Endometrial microvascular endothelial cells (primary cell): Measurements from ENCODE around the gene TTC9. TPM values are rescaled to one million over a fixed set of nuclear protein-coding genes. Genes with fewer than 3 reads are reported as not detected.

ENCODE experiments used
- in situ Hi-C: cut with HindIII; loops from 2 replicates; pipeline ENCODE4 v1.10.0; 2017; ENCODE audit warnings: low sequenced_read_pairs, low pct_unique_long_range_greater_than_20kb; ENCODE audit errors: inconsistent ontology term
- total RNA-seq: library from RNA; depleted of rRNA; stranded (reverse); fragments of >200 nt; gene quantifications from one replicate; pipeline ENCODE4 v1.2.3, GENCODE V29; 2015; ENCODE audit errors: inconsistent ontology term

TTC9 gene
- total RNA-seq, 1 donor from 2014 or later = not detected

GRCh38 chr14:70706177-70706576, 64.5 kb downstream of the TTC9 start:
- in situ Hi-C loops = no loop called here

- in situ Hi-C loops = no loop called here
Observed at GRCh38 chr14:70707138-70708038, 65.7 kb downstream of the TTC9 start.

GRCh38 chr14:70708717-70709570, 67.2 kb downstream of the TTC9 start:
- in situ Hi-C loops = no loop called here

DNA sequence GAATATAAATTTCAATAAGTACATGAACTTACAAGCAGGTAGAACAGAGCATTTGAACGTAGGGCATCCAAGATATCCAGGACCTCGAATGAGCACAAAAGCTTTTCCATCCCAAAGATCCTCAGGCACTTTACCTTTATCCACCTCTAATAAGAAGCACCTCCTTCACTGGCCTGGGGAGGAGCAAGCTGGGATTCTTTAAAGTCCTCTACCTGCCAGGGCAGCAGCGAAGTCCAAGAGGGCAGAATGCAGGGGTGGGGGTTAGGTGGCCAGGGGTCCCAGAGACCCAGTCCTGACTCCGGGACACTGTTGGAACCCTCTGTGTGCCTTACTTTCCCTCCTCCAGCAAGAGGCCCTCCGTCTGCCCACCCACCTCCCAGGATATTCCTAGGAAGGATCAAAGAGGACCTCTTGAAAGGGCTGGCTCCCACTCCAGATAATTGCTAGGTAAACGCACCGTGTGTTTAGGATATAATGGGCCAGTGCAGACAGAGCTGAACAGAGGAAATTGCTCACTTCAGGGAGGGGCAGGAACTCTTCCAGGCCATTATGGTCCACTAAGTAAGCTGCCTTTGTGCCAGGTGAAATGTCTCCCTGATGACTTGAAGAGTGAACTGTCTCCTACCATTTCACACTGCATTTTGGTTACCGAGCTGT, 68.1 kb downstream of the TTC9 start:
- in situ Hi-C loops = no loop called here

DNA sequence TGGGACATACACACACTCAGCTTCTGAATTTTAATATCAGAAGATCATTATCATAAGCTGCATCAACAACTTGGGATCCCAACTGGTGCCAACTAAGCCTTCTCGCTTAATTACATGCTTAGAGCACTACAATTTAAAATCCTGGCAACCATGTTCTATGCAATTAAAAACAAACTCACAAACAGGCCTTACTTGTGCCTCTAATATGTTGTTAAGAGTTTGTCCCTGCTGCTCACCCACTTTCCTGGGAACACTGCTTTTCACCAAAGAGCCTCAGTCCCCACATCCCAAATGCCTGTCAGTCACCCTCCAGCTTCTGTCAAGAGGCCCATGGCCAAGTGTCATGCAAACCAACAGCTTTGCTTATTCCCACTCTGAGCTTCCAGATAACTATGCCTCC, 69.7 kb downstream of the TTC9 start:
- in situ Hi-C loops = no loop called here

GRCh38 chr14:70713096-70713495, 71.4 kb downstream of the TTC9 start:
- in situ Hi-C loops = no loop called here

GRCh38 chr14:70713511-70713916, 71.8 kb downstream of the TTC9 start:
- in situ Hi-C loops = no loop called here

- in situ Hi-C loops = no loop called here
Observed at GRCh38 chr14:70714055-70714550, 72.4 kb downstream of the TTC9 start.

DNA sequence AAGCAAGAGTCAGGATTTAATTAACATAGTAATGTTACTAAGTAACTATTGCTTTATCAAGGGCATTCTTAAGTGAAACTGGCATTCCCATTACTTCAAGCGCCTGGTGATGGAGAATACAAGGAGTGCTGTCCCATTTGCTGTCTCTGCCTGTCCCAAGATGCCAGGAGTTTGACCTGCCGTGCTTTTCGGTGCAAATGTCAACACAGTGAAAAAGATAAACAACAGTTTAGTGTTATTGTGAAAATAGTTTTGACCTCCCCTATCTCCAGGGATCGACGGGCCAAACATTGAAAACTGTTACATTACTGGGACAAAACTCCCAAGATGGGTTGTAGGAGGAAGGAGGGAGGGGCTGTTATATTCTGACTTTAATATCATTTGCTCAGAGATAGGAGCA, 74.8 kb downstream of the TTC9 start:
- in situ Hi-C loops = no loop called here

GRCh38 chr14:70716958-70717357, 75.2 kb downstream of the TTC9 start:
- in situ Hi-C loops = no loop called here

GRCh38 chr14:70718383-70719118, 76.8 kb downstream of the TTC9 start:
- in situ Hi-C loops = no loop called here

DNA sequence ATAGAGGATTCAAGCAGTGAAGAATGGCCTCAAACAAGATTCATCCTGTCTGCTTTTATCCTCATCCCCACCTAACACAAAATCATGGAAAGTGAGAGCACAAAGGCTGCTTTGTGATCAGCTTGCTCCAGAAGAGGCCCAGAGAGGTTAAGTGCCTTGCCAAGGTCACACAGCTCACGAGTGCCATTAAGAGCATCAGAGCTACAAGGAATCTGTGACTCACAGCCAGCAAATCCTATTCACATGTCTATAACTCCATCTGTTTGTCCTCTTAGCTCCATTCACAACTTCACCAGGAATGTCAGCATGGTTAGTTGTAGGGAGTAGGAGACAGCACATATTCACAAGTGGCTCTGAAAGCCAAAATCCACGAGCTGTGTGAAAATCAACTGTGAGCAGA, 79.8 kb downstream of the TTC9 start:
- in situ Hi-C loops = no loop called here

DNA sequence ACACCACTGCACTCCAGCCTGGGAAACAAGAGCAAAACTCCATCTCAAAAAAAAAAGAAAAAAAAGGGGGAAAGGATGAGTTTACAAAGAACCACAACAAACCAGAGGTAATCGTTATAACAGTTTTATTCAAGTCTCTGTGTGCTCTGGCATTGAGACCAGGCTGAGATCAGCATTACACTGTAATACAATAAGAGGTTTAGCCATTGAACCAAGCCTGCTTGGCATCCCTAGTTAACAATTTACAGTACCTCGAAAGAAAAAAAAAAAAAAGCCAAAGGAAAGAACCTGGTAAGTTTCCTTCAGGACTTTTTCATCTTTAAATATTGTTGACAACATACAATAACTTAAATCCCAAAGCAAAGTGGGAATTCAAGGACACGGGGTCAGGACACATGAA, 80.7 kb downstream of the TTC9 start:
- in situ Hi-C loops = no loop called here

DNA sequence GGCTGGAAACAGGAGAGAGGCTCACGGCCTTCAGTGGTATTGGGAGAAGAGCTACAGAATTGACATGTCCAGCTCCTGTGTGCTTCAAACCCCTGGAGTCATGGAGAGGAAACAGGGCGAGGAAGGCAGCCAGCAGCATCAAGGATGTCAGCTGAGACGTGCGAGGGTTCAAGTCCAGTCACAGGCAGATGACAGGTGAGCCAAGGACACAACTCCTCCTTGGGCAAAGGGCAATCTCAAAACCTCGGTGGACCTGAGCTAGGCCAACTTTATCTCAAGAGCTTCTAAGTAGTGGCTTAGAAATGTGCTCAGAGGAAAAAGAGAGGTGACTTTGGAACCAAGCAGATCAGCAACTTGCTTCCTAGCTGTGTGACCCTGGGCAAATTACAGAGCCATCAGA, 81.6 kb downstream of the TTC9 start:
- in situ Hi-C loops = no loop called here

DNA sequence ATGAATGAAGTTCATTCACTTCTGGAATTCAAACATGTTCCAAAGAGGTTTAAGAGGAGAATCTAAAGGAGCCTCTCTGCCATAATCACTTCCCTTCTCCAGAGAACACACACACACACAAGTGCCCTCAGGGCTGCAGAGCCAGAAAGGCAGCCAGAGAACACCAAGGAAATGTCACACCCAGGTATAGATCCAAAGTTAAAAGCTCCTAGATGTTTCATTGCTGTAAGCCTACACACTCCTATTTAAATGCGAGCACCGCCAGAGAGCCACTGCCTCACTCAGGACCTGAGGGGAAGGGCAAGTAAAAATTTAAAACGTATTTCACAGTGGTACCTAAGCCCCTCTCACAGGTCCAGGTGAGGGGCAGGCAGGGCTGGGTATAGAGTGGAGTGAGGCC, 82.4 kb downstream of the TTC9 start:
- in situ Hi-C loops = no loop called here

DNA sequence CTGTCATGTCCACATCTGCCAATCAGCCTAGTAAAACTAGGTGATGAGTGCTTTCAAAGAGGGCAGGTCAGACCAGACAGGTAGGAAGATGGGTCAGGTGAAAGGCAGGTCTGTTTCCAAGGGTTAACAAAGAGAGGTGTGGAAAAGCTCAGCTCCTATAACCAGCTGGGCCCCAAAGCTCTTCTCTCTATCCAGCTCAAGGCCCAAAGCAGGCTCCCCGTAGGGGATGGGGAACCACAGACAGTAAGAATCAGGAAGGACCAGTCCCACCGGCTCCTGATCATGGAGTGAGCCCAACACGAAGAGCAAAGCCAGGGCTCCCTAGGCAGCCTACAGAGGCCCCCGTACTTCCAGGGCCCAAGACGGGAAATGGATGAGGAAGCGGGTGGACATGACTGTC, 83.2 kb downstream of the TTC9 start:
- in situ Hi-C loops = no loop called here
